HepG2 (cell line): ENCODE measurements around the gene PPP1R3F. TPM values are rescaled to one million over a fixed set of nuclear protein-coding genes. Genes with fewer than 3 reads are reported as not detected.

Experiments used
- ATAC-seq: fragments of 200-7000 bp; cut with Tn5 transposase; 3 replicates; pipeline ENCODE4 v1.9.1; 2020; ENCODE audit warnings: mild to moderate bottlenecking, moderate library complexity
- BruUV-seq: library from RNA; stranded (reverse); fragments of 400-500 nt; replicated peaks from 2 replicates; lab custom pipeline; 2021; lab: Mats Ljungman, UMichigan
- CTCF ChIA-PET: fragments of 300-600 bp; formaldehyde crosslinking; extraction: SDS; loops from one replicate; lab custom pipeline; 2021; ENCODE audit warnings: low total read pairs, inconsistent platforms, low intra/inter-chr PET ratio; lab: Yijun Ruan, JAX
- POLR2A ChIA-PET: fragments of 350-600 bp; sonication (Branson Sonifier 250); formaldehyde crosslinking; loops from one replicate; lab custom pipeline; 2020; ENCODE audit warnings: antibody characterized with exemption, inconsistent platforms; lab: Yijun Ruan, JAX
- DNase-seq: peaks from one replicate; pipeline ENCODE4 v3.0.0-alpha.2; 2015; ENCODE audit warnings: low spot score
- FAIRE-seq: peaks from 3 replicates; lab custom pipeline; 2011; peaks lifted over from hg19 to GRCh38; lab: Jason Lieb, UNC
- H2AFZ ChIP-seq: one replicate; pipeline ENCODE4 v1.6.1; 2011; ENCODE audit warnings: low read length, inconsistent platforms
- H3K27ac ChIP-seq: fragments of 300-600 bp; 3 replicates; pipeline ENCODE4 v1.8.0; 2011; ENCODE audit warnings: mixed run types, mild to moderate bottlenecking, mixed read lengths, low read length, inconsistent platforms; ENCODE audit not compliant: insufficient read depth; ENCODE audit errors: extremely low read length
- H3K27me3 ChIP-seq, 2 experiments: fragments of 200-600 bp in 1 of 2; 2 replicates in 1 of 2; 3 replicates in 1 of 2; pipeline versions ENCODE4 v1.6.0 to v1.8.0; 2011; ENCODE audit warnings: low read length in 2 of 2, mild to moderate bottlenecking in 2 of 2, moderate library complexity in 2 of 2, inconsistent platforms in 1 of 2; ENCODE audit not compliant: insufficient read depth in 2 of 2, control insufficient read depth in 1 of 2
- H3K36me3 ChIP-seq, 2 experiments: fragments of 200-600 bp in 1 of 2; replicated peaks in 1 of 2; 2 replicates in 1 of 2; 3 replicates in 1 of 2; pipeline versions ENCODE4 v1.5.1 to v1.8.0; 2011; ENCODE audit warnings: low read length in 2 of 2, inconsistent platforms in 1 of 2; ENCODE audit not compliant: insufficient read depth in 2 of 2, control insufficient read depth in 1 of 2
- H3K4me1 ChIP-seq: 2 replicates; pipeline ENCODE4 v1.5.1; 2012; ENCODE audit warnings: low read length, inconsistent platforms; ENCODE audit not compliant: insufficient read depth
- H3K4me2 ChIP-seq: 2 replicates; pipeline ENCODE4 v1.6.0; 2011; ENCODE audit warnings: low read depth, low read length, inconsistent platforms
- H3K4me3 ChIP-seq, 3 experiments: fragments of 200-600 bp in 1 of 3; sonication (generic), shearing (Covaris generic) in 1 of 3; replicated peaks in 1 of 3; 2 replicates each; pipeline ENCODE4 v1.5.1; 2011 to 2016; ENCODE audit warnings: low read length in 3 of 3, inconsistent platforms in 2 of 3, low read depth in 2 of 3, mild to moderate bottlenecking in 2 of 3, control low read depth in 1 of 3, mixed read lengths in 1 of 3; ENCODE audit not compliant: insufficient read depth in 1 of 3
- H3K79me2 ChIP-seq: one replicate; pipeline ENCODE4 v1.6.1; 2011; ENCODE audit warnings: low read length, inconsistent platforms; ENCODE audit not compliant: insufficient read depth
- H3K9ac ChIP-seq: 2 replicates; pipeline ENCODE4 v1.6.0; 2011; ENCODE audit warnings: mild to moderate bottlenecking, low read depth, low read length, inconsistent platforms; ENCODE audit not compliant: insufficient read depth
- H3K9me3 ChIP-seq: 2 replicates; pipeline ENCODE4 v1.5.1; 2012; ENCODE audit warnings: mild to moderate bottlenecking, low read length
- H4K20me1 ChIP-seq: 2 replicates; pipeline ENCODE4 v1.6.0; 2011; ENCODE audit warnings: inconsistent platforms, mild to moderate bottlenecking, low read length, moderate library complexity; ENCODE audit not compliant: insufficient read depth
- ATM ChIP-seq: fragments of 450-650 bp; IDR thresholded peaks from 2 replicates; pipeline ENCODE4 v1.7.1; 2017; ENCODE audit warnings: mild to moderate bottlenecking, borderline replicate concordance
- BHLHE40 ChIP-seq: IDR thresholded peaks from 2 replicates; pipeline ENCODE4 v1.6.1; 2011; ENCODE audit warnings: low read length, improper control_type of control experiment
- CHD4 ChIP-seq: fragments of 200-600 bp; sonication (generic); IDR thresholded peaks from 2 replicates; pipeline ENCODE4 v1.7.0; 2017; ENCODE audit warnings: mild to moderate bottlenecking, low read length, borderline replicate concordance
- EP300 ChIP-seq, 3 experiments: sonication (generic) in 1 of 3; formaldehyde crosslinking in 1 of 3; IDR thresholded peaks; 2 replicates each; pipeline versions ENCODE4 v1.5.1 to v1.6.1; 2011 to 2020; ENCODE audit warnings: low read depth in 2 of 3, low read length in 2 of 3, borderline replicate concordance in 1 of 3, improper control_type of control experiment in 1 of 3, mild to moderate bottlenecking in 1 of 3, missing genetic modification reagents in 1 of 3, moderate library complexity in 1 of 3
- NFE2L1 ChIP-seq: sonication (generic); formaldehyde crosslinking; IDR thresholded peaks from 2 replicates; pipeline ENCODE4 v1.4.0; 2020; ENCODE audit warnings: missing genetic modification reagents, mild to moderate bottlenecking, borderline replicate concordance
- POLR2A ChIP-seq, 2 experiments: IDR thresholded peaks; 2 replicates each; pipeline ENCODE4 v1.6.1; 2011; ENCODE audit warnings: low read depth in 2 of 2, low read length in 2 of 2, mild to moderate bottlenecking in 1 of 2, moderate library complexity in 1 of 2; ENCODE audit not compliant: insufficient read depth in 1 of 2
- ZNF263 ChIP-seq: sonication (generic); formaldehyde crosslinking; IDR thresholded peaks from 2 replicates; pipeline ENCODE4 v1.4.0; 2020; ENCODE audit warnings: missing genetic modification reagents
- WGBS: methylation state at CpG from one replicate; pipeline ENCODE4 v1.1.6; 2017; ENCODE audit warnings: low lambda C conversion rate; 5-methylcytosine and 5-hydroxymethylcytosine counted together
- in situ Hi-C: cut with HindIII; loops from 2 replicates; pipeline ENCODE4 v1.10.0; 2017; ENCODE audit warnings: low pct_unique_long_range_greater_than_20kb; ENCODE audit not compliant: extremely low pct_ligation_motif_present
- intact Hi-C: fragments of 100-400 bp; cut with micrococcal nuclease; formaldehyde crosslinking; loops from one replicate; pipeline ENCODE4 v1.10.0; 2022; ENCODE audit not compliant: unreplicated experiment
- polyA plus RNA-seq, 8 experiments: library from polyadenylated mRNA; depleted of rRNA in 3 of 8; stranded (reverse) in 7 of 8; unstranded in 1 of 8; fragments of >200 nt; fragmentation: Illumina TruSeq in 4 of 8; extraction: Trizol in 4 of 8; gene quantifications; 2 replicates each; pipeline versions ENCODE4 v1.2.1 to v1.2.3, GENCODE V29; 2011 to 2016; ENCODE audit warnings: low read depth in 4 of 8, missing spikeins in 1 of 8, mixed read lengths in 1 of 8; ENCODE audit not compliant: insufficient read depth in 1 of 8
- total RNA-seq, 5 experiments: library from RNA; depleted of rRNA; stranded (reverse); fragments of >200 nt; fragmentation: Illumina TruSeq; extraction: Trizol; gene quantifications; 2 replicates each; pipeline ENCODE4 v1.2.3, GENCODE V29; 2016; ENCODE audit warnings: low read depth in 1 of 5
- TF ChIP-seq, protein P1 (sequence below): sonication (generic); formaldehyde crosslinking; IDR thresholded peaks from 2 replicates; pipeline ENCODE4 v1.8.1; 2023; ENCODE audit warnings: mild to moderate bottlenecking, missing genetic modification reagents
- TF ChIP-seq, protein P2 (sequence below): sonication (generic); formaldehyde crosslinking; IDR thresholded peaks from 2 replicates; pipeline ENCODE4 v1.4.0; 2020; ENCODE audit warnings: mild to moderate bottlenecking, low read depth, missing genetic modification reagents
- TF ChIP-seq, protein P3 (sequence below): sonication (generic); formaldehyde crosslinking; IDR thresholded peaks from 2 replicates; pipeline ENCODE4 v1.4.0; 2020; ENCODE audit warnings: missing genetic modification reagents, borderline replicate concordance
- TF ChIP-seq, protein P4 (sequence below), 2 experiments: sonication (generic) in 1 of 2; formaldehyde crosslinking in 1 of 2; IDR thresholded peaks; 2 replicates each; pipeline versions ENCODE4 v1.4.0 to v1.6.1; 2016 to 2020; ENCODE audit warnings: borderline replicate concordance in 1 of 2, low read depth in 1 of 2, mild to moderate bottlenecking in 1 of 2, missing genetic modification reagents in 1 of 2
- TF ChIP-seq, protein P5 (sequence below): sonication (generic); formaldehyde crosslinking; IDR thresholded peaks from 2 replicates; pipeline ENCODE4 v1.5.1; 2020; ENCODE audit warnings: missing genetic modification reagents, mild to moderate bottlenecking, borderline replicate concordance

Gene PPP1R3F
- total and polyA plus RNA-seq, 2 of the 13 experiments (the other 11 are each of a cell fraction or from before 2014, with no cell fraction given) = 0.82 to 0.84 TPM

DNA sequence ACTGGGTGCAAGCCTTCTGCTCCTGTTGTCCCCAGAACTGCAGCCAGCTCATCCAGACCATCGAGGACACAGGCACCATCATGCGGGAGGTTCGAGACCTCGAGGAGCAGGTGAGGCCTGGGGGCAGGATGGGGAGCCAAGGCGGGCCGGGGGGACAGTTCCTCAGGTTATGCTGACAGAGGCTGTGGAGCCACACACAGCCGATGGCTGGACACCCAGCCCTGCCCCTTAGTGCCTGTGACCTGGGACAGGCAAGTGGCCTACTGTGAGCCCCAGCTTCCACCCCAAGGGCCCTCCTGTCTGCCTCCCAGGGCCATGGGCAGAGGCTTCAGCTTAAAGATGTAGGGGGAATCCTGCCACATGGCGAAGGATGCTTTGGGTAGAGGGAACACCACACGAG, 20.0 kb upstream of the PPP1R3F start (continued):
- TF ChIP-seq CHD4 (no peak), NFE2L1 (CRISPR knock-in tag) (no peak), BHLHE40 (no peak), ATM (no peak)
- TF ChIP-seq, protein P1, sequence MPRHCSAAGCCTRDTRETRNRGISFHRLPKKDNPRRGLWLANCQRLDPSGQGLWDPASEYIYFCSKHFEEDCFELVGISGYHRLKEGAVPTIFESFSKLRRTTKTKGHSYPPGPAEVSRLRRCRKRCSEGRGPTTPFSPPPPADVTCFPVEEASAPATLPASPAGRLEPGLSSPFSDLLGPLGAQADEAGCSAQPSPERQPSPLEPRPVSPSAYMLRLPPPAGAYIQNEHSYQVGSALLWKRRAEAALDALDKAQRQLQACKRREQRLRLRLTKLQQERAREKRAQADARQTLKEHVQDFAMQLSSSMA = no peak
- TF ChIP-seq, protein P2, sequence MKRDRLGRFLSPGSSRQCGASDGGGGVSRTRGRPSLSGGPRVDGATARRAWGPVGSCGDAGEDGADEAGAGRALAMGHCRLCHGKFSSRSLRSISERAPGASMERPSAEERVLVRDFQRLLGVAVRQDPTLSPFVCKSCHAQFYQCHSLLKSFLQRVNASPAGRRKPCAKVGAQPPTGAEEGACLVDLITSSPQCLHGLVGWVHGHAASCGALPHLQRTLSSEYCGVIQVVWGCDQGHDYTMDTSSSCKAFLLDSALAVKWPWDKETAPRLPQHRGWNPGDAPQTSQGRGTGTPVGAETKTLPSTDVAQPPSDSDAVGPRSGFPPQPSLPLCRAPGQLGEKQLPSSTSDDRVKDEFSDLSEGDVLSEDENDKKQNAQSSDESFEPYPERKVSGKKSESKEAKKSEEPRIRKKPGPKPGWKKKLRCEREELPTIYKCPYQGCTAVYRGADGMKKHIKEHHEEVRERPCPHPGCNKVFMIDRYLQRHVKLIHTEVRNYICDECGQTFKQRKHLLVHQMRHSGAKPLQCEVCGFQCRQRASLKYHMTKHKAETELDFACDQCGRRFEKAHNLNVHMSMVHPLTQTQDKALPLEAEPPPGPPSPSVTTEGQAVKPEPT (CRISPR knock-in tag) = no peak

DNA sequence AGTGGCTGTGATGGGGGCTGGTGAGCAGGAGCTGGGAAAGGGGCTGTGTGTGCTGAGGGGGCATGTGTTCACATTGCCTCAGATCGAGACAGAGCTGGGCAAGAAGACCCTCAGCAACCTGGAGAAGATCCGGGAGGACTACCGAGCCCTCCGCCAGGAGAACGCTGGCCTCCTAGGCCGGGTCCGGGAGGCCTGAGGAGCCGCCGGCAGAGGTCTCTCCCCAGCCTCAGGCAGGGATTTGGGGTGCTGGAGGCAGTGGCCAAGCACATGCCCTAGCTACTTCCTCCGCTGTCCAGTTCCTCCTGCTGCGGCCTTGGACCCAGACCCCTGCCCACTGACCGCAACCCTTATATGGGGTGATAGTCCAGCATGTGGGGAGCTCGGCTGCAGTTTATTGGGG, 19.5 kb upstream of the PPP1R3F start:
- H3K4me2 ChIP-seq = no peak overlapping the region
- H3K79me2 ChIP-seq = no peaks in the 10 kb centered on the region
- ATAC-seq (no peak), FAIRE-seq (no peak)
- H3K9ac ChIP-seq = no peak overlapping the region
- H3K27ac ChIP-seq = no peak overlapping the region
- intact Hi-C loops (no loop called here), in situ Hi-C loops (no loop called here)
- H3K9me3 ChIP-seq = no peaks in the 10 kb centered on the region
- CTCF ChIA-PET = no interaction called here
- no peaks in the 10 kb centered on the region for H3K4me1 ChIP-seq
- POLR2A ChIA-PET = no interaction called here
- H3K36me3 ChIP-seq = peaks cover 0 to 3% of the 10 kb centered on the region in 2 experiments; a peak in 1 of 5 replicates
- TF ChIP-seq ZNF263 (CRISPR knock-in tag) (no peak), EP300 (IDR thresholded peaks at IDR 0.05; ENCODE audit: low read depth in 2 of 2, low read length in 2 of 2) (no peak), EP300 (CRISPR knock-in tag; IDR thresholded peaks at IDR 0.05; ENCODE audit: borderline replicate concordance) (no peak), POLR2A (IDR thresholded peaks at IDR 0.05; ENCODE audit: insufficient read depth in 1 of 2, low read depth in 2 of 2, low read length in 2 of 2) (no peak)
- TF ChIP-seq, protein P3, sequence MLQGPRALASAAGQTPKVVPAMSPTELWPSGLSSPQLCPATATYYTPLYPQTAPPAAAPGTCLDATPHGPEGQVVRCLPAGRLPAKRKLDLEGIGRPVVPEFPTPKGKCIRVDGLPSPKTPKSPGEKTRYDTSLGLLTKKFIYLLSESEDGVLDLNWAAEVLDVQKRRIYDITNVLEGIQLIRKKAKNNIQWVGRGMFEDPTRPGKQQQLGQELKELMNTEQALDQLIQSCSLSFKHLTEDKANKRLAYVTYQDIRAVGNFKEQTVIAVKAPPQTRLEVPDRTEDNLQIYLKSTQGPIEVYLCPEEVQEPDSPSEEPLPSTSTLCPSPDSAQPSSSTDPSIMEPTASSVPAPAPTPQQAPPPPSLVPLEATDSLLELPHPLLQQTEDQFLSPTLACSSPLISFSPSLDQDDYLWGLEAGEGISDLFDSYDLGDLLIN (CRISPR knock-in tag) = no peak
- TF ChIP-seq, protein P4, sequence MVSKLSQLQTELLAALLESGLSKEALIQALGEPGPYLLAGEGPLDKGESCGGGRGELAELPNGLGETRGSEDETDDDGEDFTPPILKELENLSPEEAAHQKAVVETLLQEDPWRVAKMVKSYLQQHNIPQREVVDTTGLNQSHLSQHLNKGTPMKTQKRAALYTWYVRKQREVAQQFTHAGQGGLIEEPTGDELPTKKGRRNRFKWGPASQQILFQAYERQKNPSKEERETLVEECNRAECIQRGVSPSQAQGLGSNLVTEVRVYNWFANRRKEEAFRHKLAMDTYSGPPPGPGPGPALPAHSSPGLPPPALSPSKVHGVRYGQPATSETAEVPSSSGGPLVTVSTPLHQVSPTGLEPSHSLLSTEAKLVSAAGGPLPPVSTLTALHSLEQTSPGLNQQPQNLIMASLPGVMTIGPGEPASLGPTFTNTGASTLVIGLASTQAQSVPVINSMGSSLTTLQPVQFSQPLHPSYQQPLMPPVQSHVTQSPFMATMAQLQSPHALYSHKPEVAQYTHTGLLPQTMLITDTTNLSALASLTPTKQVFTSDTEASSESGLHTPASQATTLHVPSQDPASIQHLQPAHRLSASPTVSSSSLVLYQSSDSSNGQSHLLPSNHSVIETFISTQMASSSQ (IDR thresholded peaks at IDR 0.05; ENCODE audit: low read depth) = no peak
- TF ChIP-seq, protein P4 (CRISPR knock-in tag; IDR thresholded peaks at IDR 0.05; ENCODE audit: borderline replicate concordance) = no peak
- TF ChIP-seq, protein P5, sequence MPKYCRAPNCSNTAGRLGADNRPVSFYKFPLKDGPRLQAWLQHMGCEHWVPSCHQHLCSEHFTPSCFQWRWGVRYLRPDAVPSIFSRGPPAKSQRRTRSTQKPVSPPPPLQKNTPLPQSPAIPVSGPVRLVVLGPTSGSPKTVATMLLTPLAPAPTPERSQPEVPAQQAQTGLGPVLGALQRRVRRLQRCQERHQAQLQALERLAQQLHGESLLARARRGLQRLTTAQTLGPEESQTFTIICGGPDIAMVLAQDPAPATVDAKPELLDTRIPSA = no peak
- TF ChIP-seq, all 625 proteins: peak for 0
- no peak for DNase-seq
- BruUV-seq = no TSS peak
- Histone ChIP-seq H4K20me1 (no peaks in the 10 kb centered on the region), H2AFZ (no peak overlapping the region), H3K27me3 (no peaks in the 10 kb centered on the region), H3K4me3 (no peak overlapping the region)
- no CpG with 5 or more reads among the region's 13 CpGs for WGBS
